HG02571 (cell line): Measurements from ENCODE around the gene MGAT4A.

ENCODE experiments used
- ATAC-seq: cut with Tn5 transposase; IDR thresholded peaks from one replicate; pipeline ENCODE4 v1.9.1; 2021; ENCODE audit warnings: mild to moderate bottlenecking, moderate library complexity; ENCODE audit not compliant: unreplicated experiment

MGAT4A gene

DNA sequence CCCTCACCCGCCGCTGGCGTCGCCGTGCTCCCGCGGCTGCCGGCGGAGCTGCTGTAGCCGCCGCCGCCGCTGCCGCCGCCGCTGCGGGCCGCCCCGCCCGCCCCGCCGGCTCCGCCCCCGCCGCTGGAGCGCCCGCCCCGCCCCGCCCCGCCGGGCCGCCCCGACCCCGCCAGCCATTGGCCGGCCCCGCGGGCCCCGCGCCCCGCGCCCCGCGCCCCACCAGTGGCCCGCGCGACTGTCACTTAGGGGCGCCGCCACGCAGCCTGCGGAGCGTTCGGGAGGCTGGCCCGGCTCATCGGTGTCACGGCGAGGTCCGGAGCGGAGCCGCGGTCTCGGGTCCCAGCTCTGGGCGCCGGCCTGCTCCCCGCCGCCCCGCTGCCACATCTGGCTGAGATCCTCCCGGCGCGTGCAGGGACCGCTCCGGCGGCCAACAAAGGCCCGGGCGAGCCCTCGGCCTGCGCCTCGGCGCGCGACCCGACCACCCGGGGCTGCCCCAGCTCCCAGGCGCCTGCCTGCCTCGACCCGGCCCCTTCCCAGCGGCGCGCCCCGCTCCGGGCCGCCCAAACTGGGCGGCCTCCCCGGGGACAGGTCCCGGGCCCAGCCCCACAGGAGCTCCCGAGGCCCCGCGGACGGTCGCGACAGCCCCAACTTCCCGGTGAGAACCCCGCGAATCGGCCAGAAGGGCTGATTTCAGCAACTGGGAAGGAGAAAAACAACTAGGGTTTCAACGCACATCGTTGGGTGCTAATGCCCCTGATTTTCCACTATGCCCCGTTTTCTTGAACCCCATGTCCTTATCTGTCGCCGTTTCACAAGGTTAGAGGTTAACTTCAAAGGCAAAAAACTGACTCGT, at the start of gene MGAT4A:
MGAT4A (minus strand) TSS at position 92 of the 853 bp plus-strand sequence. CDS start 4,800 bp downstream, outside the sequence.
- peak; percentile 84 for ATAC-seq

DNA sequence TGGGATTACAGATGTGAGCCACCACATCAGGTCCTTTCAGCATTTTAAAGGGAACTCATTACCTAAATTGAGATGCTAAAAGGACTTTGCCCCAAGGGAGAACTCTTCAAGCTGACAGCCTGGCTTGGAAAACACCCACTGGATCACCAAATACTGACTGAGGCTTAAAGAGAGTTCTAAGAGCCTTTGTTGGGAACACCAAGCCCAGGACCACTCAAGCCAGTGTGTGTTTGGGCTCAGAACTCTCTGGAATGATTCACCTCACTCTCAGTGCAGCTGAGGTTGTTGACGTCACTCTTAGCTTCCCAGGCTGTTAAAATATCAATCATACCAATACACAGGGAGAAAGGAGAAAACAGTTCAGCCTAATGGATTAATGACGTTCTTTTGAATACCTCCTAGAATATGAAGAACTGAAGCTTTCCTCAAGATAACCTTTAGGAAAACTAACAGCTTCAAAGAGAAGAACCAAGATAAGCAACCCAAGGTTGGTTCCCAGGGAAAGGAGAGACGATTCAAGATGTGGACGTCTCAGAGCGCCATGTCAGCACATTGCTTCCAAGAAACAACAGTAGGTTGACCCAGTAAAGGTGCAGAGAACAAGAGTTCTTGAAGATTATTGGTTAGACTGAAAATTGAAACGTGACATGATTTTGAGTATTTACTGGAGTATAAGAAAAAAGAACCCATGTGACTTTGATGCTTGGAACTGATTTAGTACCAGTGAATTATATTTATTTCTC, 48.0 kb upstream of the MGAT4A start:
- no peak for ATAC-seq

DNA sequence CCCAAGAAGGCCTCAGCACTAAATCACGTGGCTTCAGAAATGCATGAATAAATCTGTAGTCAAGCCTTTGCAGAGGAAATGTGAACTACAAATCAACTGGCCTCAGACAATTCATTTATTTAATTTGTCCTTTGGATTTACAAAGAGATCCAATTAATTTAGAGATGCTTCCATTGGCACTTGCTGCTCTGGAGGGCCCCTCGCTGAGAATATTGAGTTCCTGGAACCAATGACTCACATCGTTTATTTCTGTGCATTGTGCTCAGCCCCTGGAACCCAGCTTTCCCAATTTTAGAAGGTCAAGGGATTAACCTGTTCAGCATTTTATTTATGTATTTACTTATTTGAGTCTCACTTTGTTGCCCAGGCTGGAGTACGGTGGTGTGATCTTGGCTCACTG, 47.2 kb upstream of the MGAT4A start:
- no peak for ATAC-seq

GRCh38 chr2:98777710-98778109, 46.8 kb upstream of the MGAT4A start:
- no peak for ATAC-seq

- no peak for ATAC-seq
Observed at GRCh38 chr2:98777076-98777475, 46.1 kb upstream of the MGAT4A start.

DNA sequence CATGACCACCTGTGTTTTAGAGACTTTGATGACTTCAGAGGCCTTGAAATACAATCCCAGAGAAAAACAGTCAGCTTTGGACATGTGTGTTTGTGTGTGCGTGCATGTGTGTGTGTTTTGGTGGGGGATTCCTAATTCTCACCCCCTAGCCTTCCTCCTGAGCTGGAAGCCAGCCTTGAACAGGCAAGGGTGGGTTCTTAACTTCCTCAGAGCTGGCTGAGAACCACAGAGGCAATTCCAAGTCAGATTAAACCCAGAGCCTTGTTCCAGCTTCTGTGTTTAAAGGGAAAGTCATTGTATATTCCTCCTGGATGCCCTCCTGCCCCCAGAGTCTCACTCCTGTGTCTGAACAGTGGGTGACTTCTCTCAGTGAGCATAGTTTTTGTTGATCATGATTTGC, 45.2 kb upstream of the MGAT4A start:
- ATAC-seq = no peak

DNA sequence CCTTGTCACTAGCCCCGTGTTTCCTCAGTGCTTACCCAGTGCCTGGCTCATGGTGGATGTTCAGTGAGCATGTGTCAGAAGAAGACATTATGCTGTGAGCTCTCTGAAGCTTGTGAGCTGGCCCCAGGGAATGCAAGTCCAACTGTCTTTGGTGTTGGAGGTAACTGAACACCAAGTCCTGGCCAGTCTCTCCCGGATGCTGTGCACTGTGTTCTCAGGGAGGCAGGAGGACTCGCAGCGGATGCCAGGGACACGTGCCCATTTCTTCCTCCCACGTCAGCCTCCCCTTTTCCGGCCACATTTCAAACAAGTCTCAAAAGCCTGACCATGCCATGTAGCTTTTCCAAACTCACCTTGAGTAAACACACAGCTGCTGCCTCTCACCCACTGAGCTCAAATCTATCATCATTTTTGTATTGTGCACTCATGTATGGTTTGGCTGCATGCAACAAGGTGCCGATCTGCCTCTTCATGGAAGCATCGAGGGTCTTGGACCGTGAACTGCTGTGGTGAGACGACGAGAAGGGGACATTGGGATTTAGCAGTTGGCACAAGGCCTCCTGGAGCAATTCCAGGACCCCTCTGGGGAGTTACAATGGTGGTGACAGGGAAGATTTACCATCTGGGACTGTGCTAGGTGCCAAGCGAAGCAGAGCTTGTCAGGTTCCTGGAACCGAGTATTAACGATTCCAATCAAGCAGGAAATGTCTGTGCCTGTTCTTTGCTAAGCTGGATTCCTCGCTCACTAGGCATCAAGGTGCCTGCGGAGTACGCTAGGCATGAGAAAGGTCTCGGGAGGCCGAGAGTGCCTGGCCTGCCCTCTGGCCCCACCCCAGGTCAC, 44.4 kb upstream of the MGAT4A start:
- ATAC-seq = no peak

GRCh38 chr2:98773907-98774306, 43.0 kb upstream of the MGAT4A start:
- no peak for ATAC-seq

GRCh38 chr2:98773169-98773568, 42.2 kb upstream of the MGAT4A start:
- ATAC-seq = no peak

DNA sequence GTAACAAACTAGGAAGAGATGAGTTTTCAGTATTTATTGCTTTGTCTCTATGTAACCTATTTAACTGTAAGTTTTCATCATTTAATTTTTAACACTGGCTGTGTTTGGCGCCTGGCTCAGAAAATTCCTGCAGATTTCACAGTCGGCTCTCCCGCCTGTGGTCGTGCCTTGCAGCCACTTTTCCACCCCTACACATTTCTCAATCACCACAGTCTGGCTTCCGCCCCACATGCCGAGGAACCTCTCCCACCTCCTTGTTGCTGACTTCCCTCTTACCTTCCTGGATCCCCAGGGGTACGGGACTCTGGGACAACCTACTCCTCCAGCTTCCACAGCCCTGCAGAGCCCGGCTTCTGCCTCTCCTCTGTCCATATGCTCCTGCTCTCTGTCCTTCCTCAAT, 41.6 kb upstream of the MGAT4A start:
- ATAC-seq = no peak

DNA sequence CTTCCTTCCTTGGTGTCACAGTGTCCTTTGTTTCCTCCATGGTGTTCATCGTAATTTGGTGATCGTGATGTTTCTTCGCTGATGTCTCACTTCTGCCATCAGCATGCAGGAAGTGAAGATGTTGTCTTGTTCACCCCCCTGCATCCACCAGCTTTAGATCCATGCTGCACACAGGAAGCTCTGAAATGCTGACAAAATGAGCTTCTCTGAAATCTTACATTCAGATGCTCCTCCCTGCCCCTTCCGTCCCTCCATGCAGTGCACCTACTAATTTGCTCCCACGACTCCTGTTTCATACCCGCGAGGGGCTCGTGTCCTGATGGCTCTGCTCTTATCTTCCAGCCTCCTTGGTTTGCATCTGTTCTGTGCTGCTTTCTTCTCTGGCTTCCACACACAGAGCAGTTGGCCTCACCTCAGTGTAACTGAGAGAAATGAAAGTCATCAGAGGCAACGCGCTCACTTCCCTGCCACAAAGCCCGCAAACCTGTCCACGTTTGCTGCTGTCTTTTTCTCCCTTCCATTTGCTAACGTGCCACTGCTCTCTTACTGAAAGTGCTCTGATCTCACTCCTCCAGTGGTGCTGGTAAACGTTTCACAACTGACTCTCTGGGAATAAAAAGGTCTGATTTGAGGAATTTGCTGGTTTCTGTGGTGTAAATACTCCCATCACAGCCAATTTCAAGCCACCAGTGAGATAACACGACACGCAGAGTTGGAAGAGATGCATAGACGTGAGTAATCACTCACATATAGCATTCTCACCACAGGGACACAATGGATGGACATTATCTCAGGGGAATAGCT, 41.0 kb upstream of the MGAT4A start:
- ATAC-seq = no peak

- ATAC-seq = no peak
Observed at GRCh38 chr2:98771264-98771663, 40.3 kb upstream of the MGAT4A start.

- ATAC-seq = no peak
Observed at GRCh38 chr2:98769784-98770183, 38.9 kb upstream of the MGAT4A start.

DNA sequence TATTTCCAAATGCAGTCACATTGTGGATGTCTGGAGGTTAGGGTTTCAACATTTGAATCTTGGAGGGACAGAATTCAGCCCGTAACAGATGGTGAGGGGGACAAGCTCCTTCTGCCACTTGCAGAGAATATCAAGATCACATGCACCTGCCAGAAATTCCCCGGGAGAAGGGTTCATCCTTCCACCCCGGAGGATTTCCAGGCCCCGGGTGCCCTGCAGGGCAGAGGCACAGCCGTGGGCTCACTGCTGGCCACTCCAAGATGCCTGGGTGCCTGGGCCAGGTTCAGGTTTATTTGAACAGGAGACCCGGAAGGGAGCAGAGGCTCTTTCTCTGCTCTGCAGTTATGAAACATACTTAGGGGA, 38.2 kb upstream of the MGAT4A start:
- no peak for ATAC-seq

DNA sequence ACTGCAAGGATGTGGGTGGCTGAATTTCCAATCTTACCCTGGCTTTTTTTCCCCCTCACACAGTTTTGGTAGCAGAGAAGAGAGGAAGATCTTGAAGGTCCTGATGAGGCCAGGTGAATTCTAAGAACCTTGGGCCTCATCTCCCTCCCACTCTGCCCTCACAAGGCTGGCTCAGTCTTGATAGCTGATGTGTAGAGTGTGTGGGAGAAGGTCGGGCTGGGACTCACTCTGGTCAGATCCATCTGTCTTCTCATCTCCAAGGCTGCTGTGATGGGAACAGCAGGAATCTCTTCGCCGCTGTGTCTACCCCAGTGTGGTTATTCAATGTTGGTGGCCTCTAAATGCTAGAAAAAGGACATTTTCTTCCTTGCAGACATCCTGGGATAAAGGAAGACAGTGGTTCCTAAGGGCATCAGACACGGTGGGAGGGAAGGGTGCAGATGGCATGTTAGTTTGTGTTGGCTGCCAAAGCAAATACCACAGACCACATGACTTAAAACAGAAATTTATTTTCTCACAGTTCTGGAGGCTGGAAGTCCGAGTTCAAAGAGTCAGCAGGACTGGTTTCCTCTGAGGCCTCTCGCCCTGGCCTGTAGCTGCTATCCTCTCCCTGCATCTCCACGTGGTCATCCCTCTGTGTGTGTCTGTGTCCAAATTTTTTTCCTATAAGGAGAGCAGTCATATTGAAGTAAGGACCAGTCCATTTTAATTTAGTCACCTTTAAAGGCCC, 37.6 kb upstream of the MGAT4A start:
- no peak for ATAC-seq

GRCh38 chr2:98764499-98764898, 33.6 kb upstream of the MGAT4A start:
- no peak for ATAC-seq

DNA sequence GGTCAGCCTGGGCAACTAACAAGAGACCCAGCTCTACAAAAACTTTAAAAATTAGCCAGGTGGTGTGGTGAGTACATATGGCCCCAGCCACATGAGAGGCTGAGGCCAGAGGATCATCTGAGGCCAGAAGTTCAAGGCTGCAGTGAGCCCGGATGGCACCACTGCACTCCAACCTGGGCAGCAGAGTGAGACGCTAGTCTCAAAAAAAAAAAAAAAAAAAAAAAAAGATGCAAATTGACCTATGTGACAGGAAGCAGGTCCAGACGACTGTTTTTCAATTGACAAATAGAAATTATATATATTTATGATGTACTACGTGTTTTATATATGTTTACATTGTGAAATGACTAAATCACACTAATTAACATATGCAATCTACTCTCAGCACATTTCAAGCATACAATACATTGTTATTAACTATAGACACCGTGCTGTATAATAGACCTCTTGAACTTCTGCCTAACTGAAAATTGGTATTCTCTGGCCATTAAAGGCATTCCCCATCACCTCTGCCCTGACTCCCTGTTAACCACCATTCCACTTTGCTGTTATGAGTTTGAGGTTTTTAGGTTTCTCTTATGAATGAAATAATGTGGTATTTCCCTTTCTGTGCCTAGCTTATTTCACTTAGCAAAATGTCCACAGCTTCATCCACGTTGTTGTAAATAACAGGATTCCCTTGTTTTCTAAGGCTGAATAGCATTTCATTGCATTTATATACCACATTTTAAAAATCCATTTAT, 32.4 kb upstream of the MGAT4A start:
- ATAC-seq = no peak

DNA sequence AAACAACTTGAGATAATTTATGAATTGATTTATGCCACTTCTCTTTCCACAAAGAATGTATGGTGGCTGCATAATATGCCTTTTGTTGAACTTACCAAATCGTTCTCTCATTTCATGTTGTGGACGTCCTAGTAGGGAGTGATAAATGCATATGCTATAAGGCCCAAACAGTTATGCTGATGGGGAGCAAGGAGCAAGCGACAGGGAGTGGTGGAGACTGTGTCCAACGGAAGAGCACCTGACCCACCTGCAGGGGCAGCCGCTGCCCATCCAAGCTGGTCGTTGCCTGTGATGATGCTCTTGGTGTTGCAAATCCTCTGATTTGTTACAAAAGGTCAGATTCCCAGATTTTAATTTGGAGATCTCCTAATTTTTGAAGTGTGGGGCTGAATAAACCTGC, 31.0 kb upstream of the MGAT4A start:
- ATAC-seq = no peak

DNA sequence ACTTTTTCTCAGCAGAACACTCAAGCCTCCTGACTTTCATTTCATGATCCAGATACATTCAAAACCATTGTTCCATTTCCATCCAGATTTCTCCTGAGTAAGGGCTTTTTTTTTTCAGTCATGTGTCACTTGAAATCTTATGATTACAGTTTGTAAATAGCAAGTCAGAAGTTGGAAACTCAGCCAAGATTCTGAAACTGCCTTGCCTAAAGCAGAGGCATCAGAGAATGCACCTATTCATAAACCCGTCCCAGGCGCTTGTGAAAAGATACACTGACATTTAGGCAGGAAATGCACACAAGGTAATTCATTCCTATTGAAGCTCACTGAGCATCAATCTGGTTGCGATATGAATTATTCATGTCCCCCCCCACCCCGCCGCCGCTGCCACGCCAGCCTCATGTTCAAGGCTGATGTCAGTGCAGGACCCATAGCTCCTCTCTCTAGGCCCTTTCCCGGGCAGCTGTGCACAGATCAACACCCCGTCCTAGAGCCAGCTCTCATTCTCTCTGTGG, 30.4 kb upstream of the MGAT4A start:
- no peak for ATAC-seq
